LNCAP (cell line): ENCODE data around the gene HS2ST1.

Experiments used
- TF ChIP-seq, protein P1 (sequence below): fragments of 450-650 bp; IDR thresholded peaks from 2 replicates; pipeline ENCODE4 v1.5.1; 2017; ENCODE audit warnings: mild to moderate bottlenecking

Gene HS2ST1

DNA sequence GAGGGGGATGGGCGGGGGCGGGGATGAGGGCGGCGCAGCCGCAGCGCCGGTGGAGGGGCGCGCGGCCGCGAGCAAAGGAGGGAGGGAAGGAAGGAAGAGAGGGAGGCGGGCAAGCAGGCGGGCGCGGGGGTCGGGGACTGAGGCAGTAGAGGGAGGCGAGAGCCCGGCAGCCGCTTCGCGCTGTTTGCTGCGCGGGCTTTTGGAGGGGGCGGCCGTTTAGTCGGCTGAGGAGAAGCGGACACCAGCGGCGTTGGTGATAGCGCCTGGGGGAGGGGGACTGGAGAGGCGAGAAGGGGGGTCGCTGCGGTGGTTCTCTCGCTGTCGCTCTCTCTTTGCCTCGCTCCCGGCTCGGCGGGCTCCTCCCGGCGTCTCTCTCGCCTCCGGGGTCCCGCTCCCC lies at the start of gene HS2ST1:
Gene HS2ST1 (plus strand): TSS at position 35 of the 397 bp plus-strand sequence.
- TF ChIP-seq, protein P1, sequence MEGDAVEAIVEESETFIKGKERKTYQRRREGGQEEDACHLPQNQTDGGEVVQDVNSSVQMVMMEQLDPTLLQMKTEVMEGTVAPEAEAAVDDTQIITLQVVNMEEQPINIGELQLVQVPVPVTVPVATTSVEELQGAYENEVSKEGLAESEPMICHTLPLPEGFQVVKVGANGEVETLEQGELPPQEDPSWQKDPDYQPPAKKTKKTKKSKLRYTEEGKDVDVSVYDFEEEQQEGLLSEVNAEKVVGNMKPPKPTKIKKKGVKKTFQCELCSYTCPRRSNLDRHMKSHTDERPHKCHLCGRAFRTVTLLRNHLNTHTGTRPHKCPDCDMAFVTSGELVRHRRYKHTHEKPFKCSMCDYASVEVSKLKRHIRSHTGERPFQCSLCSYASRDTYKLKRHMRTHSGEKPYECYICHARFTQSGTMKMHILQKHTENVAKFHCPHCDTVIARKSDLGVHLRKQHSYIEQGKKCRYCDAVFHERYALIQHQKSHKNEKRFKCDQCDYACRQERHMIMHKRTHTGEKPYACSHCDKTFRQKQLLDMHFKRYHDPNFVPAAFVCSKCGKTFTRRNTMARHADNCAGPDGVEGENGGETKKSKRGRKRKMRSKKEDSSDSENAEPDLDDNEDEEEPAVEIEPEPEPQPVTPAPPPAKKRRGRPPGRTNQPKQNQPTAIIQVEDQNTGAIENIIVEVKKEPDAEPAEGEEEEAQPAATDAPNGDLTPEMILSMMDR = no peak

DNA sequence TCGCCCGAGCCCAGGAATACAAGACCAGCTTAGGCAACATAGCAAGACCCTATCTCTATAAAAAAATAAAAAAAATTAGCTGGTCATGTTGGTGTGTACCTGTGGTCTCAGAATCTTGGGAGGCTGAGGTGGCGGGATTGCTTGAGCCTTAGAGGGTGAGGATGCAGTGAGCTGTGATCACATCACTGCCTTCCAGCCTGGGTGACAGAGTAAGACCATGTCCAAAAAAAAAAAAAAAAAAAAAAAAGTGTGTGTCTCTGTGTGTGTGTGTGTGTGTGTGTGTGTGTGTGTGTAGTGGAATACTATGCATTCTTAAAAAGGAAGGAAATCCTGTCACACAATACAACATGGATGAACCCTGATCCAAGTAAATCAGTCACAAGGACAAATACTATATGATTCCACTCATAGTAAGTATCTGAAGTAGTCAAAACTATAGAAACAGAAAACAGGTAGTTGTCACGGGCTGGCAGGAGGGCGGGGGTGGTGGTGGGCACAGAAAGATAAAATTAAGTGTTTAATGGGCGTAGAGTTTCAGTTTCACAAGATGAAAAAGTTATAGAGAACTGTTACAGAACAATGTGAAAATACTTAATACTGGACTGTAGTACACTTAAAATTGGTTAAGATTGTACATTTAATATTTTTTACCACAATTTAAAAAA lies 48.3 kb upstream of the HS2ST1 start:
- TF ChIP-seq, protein P1 = no peak

DNA sequence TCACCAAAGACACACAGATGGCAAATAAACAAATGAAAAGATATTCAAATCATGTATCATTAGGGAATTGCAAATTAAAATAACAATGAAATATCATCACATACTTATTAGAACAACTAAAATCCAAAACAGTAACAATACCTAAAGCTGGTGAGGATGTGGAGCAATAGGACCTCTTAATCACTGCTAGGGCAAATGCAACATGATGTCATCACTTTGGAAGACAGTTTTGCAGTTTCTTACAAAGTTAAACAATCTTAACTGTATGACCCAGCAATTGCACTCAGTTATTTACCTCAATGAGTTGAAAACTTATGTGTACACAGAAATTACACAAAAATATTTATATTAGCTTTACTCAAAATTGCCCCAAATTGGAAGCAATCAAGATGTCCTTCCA lies 47.8 kb upstream of the HS2ST1 start:
- TF ChIP-seq, protein P1 = no peak

DNA sequence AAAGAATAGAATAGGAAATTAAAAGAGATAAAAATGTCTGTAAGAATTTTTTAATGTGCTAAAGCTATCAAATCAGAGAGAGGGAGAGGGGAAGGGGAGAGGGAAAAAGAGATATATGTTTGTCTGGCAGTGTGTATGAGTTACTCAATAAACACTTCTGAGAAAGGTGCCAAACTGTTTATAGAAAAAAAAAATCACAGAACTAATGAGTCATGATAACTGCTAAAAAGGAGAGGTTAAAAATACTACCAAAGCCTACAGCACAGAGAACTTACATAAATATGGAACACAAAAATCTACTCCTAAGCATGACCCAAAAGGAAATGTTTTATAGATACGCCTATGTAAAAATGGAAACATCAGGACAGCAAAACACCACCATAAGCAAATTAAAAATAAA lies 46.0 kb upstream of the HS2ST1 start:
- TF ChIP-seq, protein P1 = no peak

DNA sequence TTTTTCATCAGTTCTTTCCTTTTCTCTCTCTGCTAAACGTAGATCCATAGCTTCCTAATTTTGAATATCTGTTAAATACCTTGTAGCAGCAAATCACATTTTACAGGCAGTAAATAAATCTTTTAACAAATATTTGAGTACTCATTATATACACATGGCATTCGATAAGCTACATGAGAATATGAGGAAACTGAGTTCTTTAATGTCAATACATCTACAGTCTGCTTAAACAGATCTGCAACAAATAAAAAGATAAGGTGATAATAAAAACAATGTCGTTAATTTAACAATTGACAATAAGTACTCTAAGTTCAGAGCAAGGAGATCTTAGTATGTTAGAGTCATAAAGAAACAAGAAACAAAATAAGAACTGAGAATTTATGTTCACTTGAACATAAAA lies 43.4 kb upstream of the HS2ST1 start:
- TF ChIP-seq, protein P1 = no peak

DNA sequence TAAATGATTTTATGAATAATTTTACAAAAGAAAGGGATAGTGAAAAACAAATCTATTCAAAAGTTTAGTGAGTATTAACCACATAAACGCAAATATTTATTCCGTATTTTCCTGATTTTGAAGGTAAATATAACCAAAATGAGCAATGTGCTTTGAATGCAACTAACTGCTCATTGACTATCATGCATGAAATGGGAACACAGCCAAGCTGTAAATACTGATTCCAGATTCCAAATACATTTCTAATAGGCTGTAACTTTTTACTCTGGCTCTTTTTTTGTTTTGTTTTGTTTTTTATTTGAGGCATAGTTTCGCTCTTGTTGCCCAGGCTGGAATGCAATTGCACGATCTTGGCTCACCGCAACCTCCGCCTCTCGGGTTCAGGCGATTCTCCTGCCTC lies 42.3 kb upstream of the HS2ST1 start:
- TF ChIP-seq, protein P1 = no peak

DNA sequence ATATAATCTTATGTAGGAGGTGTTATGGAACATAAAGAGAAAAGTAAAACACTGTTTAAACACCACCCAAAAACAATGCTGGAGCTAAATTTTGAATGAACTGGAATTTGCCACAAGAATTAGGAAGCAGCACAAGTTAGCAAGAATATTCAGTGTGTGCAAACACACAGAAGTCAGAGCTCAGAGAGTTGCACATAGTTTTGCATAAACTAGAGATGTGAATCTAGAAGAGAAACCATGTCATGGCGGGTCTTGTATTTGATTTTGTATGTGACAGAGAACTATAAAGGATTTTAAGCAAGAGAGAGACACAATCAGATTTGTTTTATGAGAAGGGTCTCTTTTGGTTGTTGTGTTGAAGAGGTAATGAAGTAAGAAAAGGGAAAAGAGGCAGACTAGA lies 38.7 kb upstream of the HS2ST1 start:
- TF ChIP-seq, protein P1 = no peak
